ENCODE data around the gene PZP.

Gene PZP

GRCh38 chr12:9163392-9163791 is 44.8 kb downstream of the PZP start:
- Histone ChIP-seq H3K36me3 (ENCODE audit: insufficient read depth, low read length) (no peaks in the 10 kb centered on the region), H3K9ac (ENCODE audit: low read depth, low read length, poor library complexity, severe bottlenecking) (no peak overlapping the region), H3F3A (ENCODE audit: low read depth) (no peaks in the 10 kb centered on the region), H3K27me3 (ENCODE audit: insufficient read depth, low read length, poor library complexity, severe bottlenecking) (no peaks in the 10 kb centered on the region), H3K79me2 (ENCODE audit: insufficient read depth, low read length) (no peaks in the 10 kb centered on the region), H3K4me2 (ENCODE audit: low read depth, low read length, poor library complexity, severe bottlenecking) (no peak overlapping the region), H2AFZ (ENCODE audit: low read length) (no peak overlapping the region), H3K4me3 (ENCODE audit: low read length, poor library complexity, severe bottlenecking) (no peak overlapping the region), H3K4me1 (ENCODE audit: insufficient read depth, low read length, poor library complexity, severe bottlenecking) (no peaks in the 10 kb centered on the region), H3K9me3 (ENCODE audit: insufficient read depth, low read depth, low read length) (no peaks in the 10 kb centered on the region), H4K20me1 (ENCODE audit: insufficient read depth, low read length, poor library complexity, severe bottlenecking) (no peaks in the 10 kb centered on the region), H3K9me2 (replicated peaks; ENCODE audit: low read depth, low read length) (no peaks in the 10 kb centered on the region)
- TF ChIP-seq EZH2phosphoT487 (IDR thresholded peaks at IDR 0.05; ENCODE audit: borderline replicate concordance), result no peak
- TF ChIP-seq CTCF (conservative IDR thresholded peaks at IDR 0.05; ENCODE audit: low read length), result no peak

GRCh38 chr12:9156119-9156518 is 52.1 kb downstream of the PZP start:
- no peak overlapping the region for H2AFZ ChIP-seq (ENCODE audit: low read length)
- no peak overlapping the region for H3K4me2 ChIP-seq (ENCODE audit: low read depth, low read length, poor library complexity, severe bottlenecking)
- H3K36me3 ChIP-seq (ENCODE audit: insufficient read depth, low read length), result no peaks in the 10 kb centered on the region
- no peak overlapping the region for H3K9ac ChIP-seq (ENCODE audit: low read depth, low read length, poor library complexity, severe bottlenecking)
- H3F3A ChIP-seq (ENCODE audit: low read depth), result no peaks in the 10 kb centered on the region
- TF ChIP-seq EZH2phosphoT487 (IDR thresholded peaks at IDR 0.05; ENCODE audit: borderline replicate concordance) (no peak), CTCF (conservative IDR thresholded peaks at IDR 0.05; ENCODE audit: low read length) (no peak)
- no peak overlapping the region for H3K4me3 ChIP-seq (ENCODE audit: low read length, poor library complexity, severe bottlenecking)
- no peaks in the 10 kb centered on the region for H3K9me2 ChIP-seq (replicated peaks; ENCODE audit: low read depth, low read length)
- no peaks in the 10 kb centered on the region for H3K4me1 ChIP-seq (ENCODE audit: insufficient read depth, low read length, poor library complexity, severe bottlenecking)
- H3K79me2 ChIP-seq (ENCODE audit: insufficient read depth, low read length), result no peaks in the 10 kb centered on the region
- no peaks in the 10 kb centered on the region for H4K20me1 ChIP-seq (ENCODE audit: insufficient read depth, low read length, poor library complexity, severe bottlenecking)
- H3K9me3 ChIP-seq (ENCODE audit: insufficient read depth, low read depth, low read length), result no peaks in the 10 kb centered on the region
- no peaks in the 10 kb centered on the region for H3K27me3 ChIP-seq (ENCODE audit: insufficient read depth, low read length, poor library complexity, severe bottlenecking)

GRCh38 chr12:9149372-9149771 is 58.8 kb downstream of the PZP start:
- H3K4me3 ChIP-seq (ENCODE audit: low read length, poor library complexity, severe bottlenecking), result no peak overlapping the region
- no peaks in the 10 kb centered on the region for H3K9me2 ChIP-seq (replicated peaks; ENCODE audit: low read depth, low read length)
- TF ChIP-seq CTCF (conservative IDR thresholded peaks at IDR 0.05; ENCODE audit: low read length), result peak; percentile 51
- no peak for TF ChIP-seq EZH2phosphoT487 (IDR thresholded peaks at IDR 0.05; ENCODE audit: borderline replicate concordance)
- no peaks in the 10 kb centered on the region for H3K9me3 ChIP-seq (ENCODE audit: insufficient read depth, low read depth, low read length)
- H3F3A ChIP-seq (ENCODE audit: low read depth), result no peaks in the 10 kb centered on the region
- H3K79me2 ChIP-seq (ENCODE audit: insufficient read depth, low read length), result no peaks in the 10 kb centered on the region
- no peaks in the 10 kb centered on the region for H3K27me3 ChIP-seq (ENCODE audit: insufficient read depth, low read length, poor library complexity, severe bottlenecking)
- H4K20me1 ChIP-seq (ENCODE audit: insufficient read depth, low read length, poor library complexity, severe bottlenecking), result no peaks in the 10 kb centered on the region
- no peaks in the 10 kb centered on the region for H3K36me3 ChIP-seq (ENCODE audit: insufficient read depth, low read length)
- H3K4me1 ChIP-seq (ENCODE audit: insufficient read depth, low read length, poor library complexity, severe bottlenecking), result peaks cover 8% of the 10 kb centered on the region
- H3K4me2 ChIP-seq (ENCODE audit: low read depth, low read length, poor library complexity, severe bottlenecking), result no peak overlapping the region
- no peak overlapping the region for H3K9ac ChIP-seq (ENCODE audit: low read depth, low read length, poor library complexity, severe bottlenecking)
- H2AFZ ChIP-seq (ENCODE audit: low read length), result no peak overlapping the region
